ENCODE measurements around the gene PAXIP1. TPM values are rescaled to one million over a fixed set of nuclear protein-coding genes. Genes with fewer than 3 reads are reported as not detected.
"Not testable (repeated sequence)": the region's sequence is repeated elsewhere in the genome, so short reads cannot be mapped to it uniquely, and the experiment has no call there.

Gene PAXIP1
- total RNA-seq, 6 experiments from 2014 or later: 6.2 to 6.6 (median 6.4) TPM

- H3K4me3 ChIP-seq: peak overlapping the region; percentile 47 to 71 (median 70)
- 33% methylated on average over 8 of the region's 9 CpGs for WGBS (ENCODE audit: insufficient coverage, low coverage, low lambda C conversion rate, missing lambda C conversion rate)
- no peaks in the 10 kb centered on the region for H3K9me3 ChIP-seq
- H3K36me3 ChIP-seq: no peaks in the 10 kb centered on the region
- H3K4me1 ChIP-seq: peaks cover 0 to 7% (median 0%) of the 10 kb centered on the region in 4 donors
- peak overlapping the region; percentile 88 to 98 (median 91) for H3K27ac ChIP-seq
- ATAC-seq: peak; percentile 39 to 68 (median 62)
- intact Hi-C loops (cut with DNase I): no loop called here
- TF ChIP-seq POLR2A (IDR thresholded peaks at IDR 0.05) (no peak), CTCF (IDR thresholded peaks at IDR 0.05) (no peak)
- DNase-seq: peak in 2 of 3 donors; percentile 51 to 64
- H3K27me3 ChIP-seq: no peaks in the 10 kb centered on the region
Measured at GRCh38 chr7:154929006-154929726, 73.8 kb downstream of the PAXIP1 start.

- Histone ChIP-seq H3K4me3 (peak overlapping the region; percentile 47 to 71 (median 70)), H3K27me3 (no peaks in the 10 kb centered on the region), H3K9me3 (no peaks in the 10 kb centered on the region), H3K27ac (peak overlapping the region; percentile 88 to 98 (median 91)), H3K36me3 (no peaks in the 10 kb centered on the region), H3K4me1 (peaks cover 0 to 7% (median 0%) of the 10 kb centered on the region in 4 donors)
- intact Hi-C loops (cut with DNase I): no loop called here
- DNase-seq (peak in 1 of 3 donors; percentile 51), ATAC-seq (peak; percentile 86 to 91 (median 89))
- no peak for TF ChIP-seq CTCF (IDR thresholded peaks at IDR 0.05)
- no peak for TF ChIP-seq POLR2A (IDR thresholded peaks at IDR 0.05)
- 0% methylated on average over 13 of the region's 17 CpGs for WGBS (ENCODE audit: insufficient coverage, low coverage, low lambda C conversion rate, missing lambda C conversion rate)
Measured at GRCh38 chr7:154928136-154929005, 74.6 kb downstream of the PAXIP1 start.

- Histone ChIP-seq H3K27me3 (no peaks in the 10 kb centered on the region), H3K27ac (peak overlapping the region; percentile 74 to 98 (median 88)), H3K9me3 (no peaks in the 10 kb centered on the region), H3K4me1 (peaks cover 0 to 7% (median 0%) of the 10 kb centered on the region in 4 donors), H3K4me3 (peak overlapping the region; percentile 47 to 71 (median 70)), H3K36me3 (no peaks in the 10 kb centered on the region)
- peak; percentile 78 to 84 (median 80) for ATAC-seq
- WGBS (ENCODE audit: insufficient coverage, low coverage, low lambda C conversion rate, missing lambda C conversion rate): 0% methylated on average over 5 of the region's 5 CpGs
- TF ChIP-seq CTCF (IDR thresholded peaks at IDR 0.05): peak; percentile 60 to 77 (median 64)
- no peak for TF ChIP-seq POLR2A (IDR thresholded peaks at IDR 0.05)
- intact Hi-C loops (cut with DNase I): no loop called here
- DNase-seq: peak in 2 of 3 donors; percentile 68 to 85
Measured at GRCh38 chr7:154927624-154928125, 75.2 kb downstream of the PAXIP1 start.

GRCh38 chr7:154922472-154922871, 80.5 kb downstream of the PAXIP1 start:
- 60% methylated on average over 2 of the region's 2 CpGs for WGBS (ENCODE audit: insufficient coverage, low coverage, low lambda C conversion rate, missing lambda C conversion rate)
- H3K27me3 ChIP-seq; H3K4me3 ChIP-seq; H3K27ac ChIP-seq; DNase-seq; intact Hi-C loops (cut with DNase I); H3K9me3 ChIP-seq; H3K4me1 ChIP-seq; ATAC-seq; H3K36me3 ChIP-seq: not testable (repeated sequence)

All from right lobe of liver (tissue), 6 donors.